Inflammatory macrophage treated with lipopolysaccharide for 4 hours (primary cell): ENCODE data around the gene TARS2.

Source experiments
- DNase-seq: peaks from one replicate; pipeline ENCODE4 v3.0.0-alpha.2; 2020

Gene TARS2, protein sequence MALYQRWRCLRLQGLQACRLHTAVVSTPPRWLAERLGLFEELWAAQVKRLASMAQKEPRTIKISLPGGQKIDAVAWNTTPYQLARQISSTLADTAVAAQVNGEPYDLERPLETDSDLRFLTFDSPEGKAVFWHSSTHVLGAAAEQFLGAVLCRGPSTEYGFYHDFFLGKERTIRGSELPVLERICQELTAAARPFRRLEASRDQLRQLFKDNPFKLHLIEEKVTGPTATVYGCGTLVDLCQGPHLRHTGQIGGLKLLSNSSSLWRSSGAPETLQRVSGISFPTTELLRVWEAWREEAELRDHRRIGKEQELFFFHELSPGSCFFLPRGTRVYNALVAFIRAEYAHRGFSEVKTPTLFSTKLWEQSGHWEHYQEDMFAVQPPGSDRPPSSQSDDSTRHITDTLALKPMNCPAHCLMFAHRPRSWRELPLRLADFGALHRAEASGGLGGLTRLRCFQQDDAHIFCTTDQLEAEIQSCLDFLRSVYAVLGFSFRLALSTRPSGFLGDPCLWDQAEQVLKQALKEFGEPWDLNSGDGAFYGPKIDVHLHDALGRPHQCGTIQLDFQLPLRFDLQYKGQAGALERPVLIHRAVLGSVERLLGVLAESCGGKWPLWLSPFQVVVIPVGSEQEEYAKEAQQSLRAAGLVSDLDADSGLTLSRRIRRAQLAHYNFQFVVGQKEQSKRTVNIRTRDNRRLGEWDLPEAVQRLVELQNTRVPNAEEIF

DNA sequence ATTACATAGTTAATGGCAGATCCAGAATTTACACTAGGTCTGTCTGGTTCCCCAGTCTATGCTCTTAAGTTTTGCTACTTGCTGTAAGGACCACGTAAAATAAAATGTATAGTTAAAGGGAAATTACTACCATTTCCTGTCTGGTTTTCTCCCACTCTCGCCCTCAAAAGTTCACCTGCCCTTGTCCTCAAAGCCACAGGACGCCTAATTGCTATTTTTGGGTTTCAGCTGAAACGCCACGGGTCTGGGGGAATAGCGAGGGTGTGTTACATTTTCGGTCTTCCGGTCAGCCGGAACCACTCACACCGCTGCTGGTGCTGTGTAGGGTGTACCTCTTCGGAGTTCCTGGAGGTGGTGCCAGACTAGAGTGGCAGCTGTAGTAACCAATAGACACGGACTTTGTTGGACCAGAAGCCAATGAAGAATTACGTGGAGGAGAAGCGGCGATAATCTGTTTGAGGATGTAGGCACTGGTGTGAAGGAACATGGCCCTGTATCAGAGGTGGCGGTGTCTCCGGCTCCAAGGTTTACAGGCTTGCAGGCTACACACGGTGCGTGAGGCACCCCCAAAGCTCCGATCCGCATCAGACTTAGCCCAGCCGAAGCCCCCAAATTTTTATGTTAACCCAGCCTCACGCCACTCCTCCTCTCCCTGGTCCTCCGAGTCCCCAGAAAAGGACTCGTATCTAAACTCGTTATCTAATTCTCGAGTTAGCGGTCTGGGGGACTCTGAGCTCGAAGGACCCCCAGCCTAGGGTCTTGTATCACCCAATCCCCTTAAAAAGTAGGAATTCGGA lies at the start of gene TARS2:
TARS2 (plus strand) TSS at position 454 of the 797 bp plus-strand sequence; CDS start at position 486, 32 bp downstream.
- peak; percentile 99 for DNase-seq

GRCh38 chr1:150441121-150441520 lies 46.1 kb upstream of the TARS2 start:
- DNase-seq = no peak

DNA sequence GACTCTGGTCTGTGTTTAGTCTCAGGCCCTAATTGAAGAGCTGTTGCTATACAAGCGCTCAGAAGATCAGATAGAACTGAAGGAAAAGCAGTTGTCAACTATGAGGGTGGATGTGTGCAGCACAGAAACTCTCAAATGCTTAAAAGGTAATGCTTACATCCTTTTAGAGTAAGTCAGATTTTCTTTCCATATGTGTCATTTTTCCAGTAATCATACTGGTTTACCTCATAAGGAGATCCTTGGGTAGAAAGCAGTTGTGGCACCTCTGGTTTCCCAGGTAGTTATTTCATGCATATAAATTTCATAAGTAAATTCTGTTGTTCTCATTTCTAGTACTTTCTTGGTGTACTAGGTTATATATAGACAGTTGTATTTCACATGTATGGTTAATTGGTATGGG lies 43.0 kb upstream of the TARS2 start:
- no peak for DNase-seq

- DNase-seq = no peak
Measured at GRCh38 chr1:150456146-150456647, 31.0 kb upstream of the TARS2 start.

- DNase-seq = peak; percentile 63
Measured at GRCh38 chr1:150464422-150464826, 22.8 kb upstream of the TARS2 start.

DNA sequence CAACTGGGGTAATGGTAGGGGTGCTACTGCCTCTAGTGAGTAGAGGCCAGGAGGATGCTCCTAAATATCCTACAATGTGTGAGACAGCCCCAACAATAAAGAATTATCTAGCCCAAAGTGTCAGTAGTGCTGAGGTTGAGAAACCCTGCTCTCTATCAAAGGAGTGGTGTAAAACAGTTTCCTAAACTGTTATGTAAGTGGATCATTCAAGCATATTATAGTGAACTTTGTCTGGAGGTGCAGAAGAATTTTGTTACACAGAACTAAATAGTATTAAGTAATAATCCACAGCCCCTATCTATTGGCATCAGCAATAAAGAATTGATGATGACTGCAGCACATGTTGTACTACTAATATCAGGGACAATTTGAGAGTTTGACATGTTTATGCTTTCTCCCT lies 20.3 kb upstream of the TARS2 start:
- no peak for DNase-seq

DNA sequence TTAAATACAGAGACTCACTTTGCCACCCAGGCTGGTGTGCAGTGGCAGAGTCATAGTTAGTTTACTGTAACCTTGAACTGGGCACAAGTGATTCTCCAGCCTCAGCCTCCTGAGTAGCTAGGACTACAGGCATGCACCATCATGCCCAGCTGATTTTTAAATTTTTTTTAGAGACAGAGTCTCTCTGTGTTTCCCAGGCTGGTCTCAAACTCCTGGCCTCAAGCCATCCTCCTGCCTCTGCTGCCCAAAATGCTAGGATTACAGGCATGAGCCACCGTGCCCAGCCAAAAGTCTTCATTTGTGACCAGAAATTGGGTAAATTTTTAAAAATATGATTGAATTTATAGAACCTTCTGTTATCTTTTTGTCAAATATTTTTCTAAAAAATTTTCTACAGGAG lies 17.9 kb upstream of the TARS2 start:
- DNase-seq = no peak

GRCh38 chr1:150472601-150473200 lies 14.5 kb upstream of the TARS2 start:
- DNase-seq = no peak

- DNase-seq = no peak
Measured at GRCh38 chr1:150473659-150474058, 13.6 kb upstream of the TARS2 start.

DNA sequence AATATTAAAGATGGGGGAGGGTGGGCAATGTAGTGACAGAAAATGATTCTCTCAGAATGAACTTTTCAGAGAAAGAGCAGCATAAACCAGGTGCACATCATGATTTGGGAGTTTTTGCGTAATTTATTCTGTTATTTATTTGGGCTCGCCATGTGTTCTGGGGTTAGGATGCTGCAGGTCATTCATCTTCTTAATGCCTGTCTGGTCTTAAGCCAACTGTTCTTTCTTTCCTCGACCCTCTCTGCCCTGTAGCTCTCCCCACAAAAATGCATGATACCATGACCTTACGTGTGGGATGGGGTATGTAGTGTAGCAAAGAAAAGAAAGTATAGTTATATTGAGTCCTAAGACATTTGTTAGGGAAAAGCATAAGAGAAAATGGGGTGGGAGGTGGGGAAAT lies 12.3 kb upstream of the TARS2 start:
- no peak for DNase-seq

GRCh38 chr1:150476754-150477153 lies 10.5 kb upstream of the TARS2 start:
- DNase-seq = no peak

- DNase-seq = no peak
Measured at GRCh38 chr1:150477320-150477719, 9.9 kb upstream of the TARS2 start.

DNA sequence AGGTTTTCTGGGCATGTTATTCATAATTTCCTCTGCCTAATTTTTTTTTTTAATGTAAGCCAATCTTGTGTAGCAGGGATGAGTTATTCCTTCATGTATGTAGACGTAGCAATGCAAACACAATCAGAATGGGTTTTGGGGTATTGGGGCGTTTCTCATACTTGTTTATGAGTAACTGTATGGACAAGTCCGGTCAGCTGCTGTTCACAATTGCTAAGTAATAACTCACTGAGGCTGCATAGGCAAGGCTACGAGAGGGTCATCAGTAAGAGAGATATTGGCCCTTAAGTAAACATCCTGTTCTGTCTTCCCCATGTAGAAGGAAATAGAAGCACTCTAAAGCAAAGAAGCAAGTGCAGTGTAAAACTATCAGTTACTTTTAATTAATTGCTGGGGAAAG lies 9.5 kb upstream of the TARS2 start:
- DNase-seq = no peak

DNA sequence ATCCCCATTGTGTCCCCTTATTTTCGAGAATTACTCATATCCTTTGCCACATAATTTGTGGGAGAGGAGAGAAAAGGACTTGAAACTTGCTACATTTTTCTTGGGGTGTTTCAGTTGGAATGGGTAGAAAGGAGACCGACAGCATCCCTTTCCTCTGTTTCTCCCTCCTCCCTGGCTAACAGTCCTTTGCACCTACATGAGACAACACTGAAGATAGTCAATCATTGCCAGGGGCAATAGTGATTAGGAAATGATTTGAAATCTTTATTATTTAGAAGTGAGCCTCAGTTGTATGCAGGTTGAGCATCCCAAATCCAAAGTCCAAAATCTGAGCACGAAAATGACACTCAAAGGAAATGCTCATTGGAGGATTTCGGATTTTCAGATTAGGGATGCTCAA lies 7.8 kb upstream of the TARS2 start:
- no peak for DNase-seq

GRCh38 chr1:150479927-150480352 lies 7.3 kb upstream of the TARS2 start:
- no peak for DNase-seq

DNA sequence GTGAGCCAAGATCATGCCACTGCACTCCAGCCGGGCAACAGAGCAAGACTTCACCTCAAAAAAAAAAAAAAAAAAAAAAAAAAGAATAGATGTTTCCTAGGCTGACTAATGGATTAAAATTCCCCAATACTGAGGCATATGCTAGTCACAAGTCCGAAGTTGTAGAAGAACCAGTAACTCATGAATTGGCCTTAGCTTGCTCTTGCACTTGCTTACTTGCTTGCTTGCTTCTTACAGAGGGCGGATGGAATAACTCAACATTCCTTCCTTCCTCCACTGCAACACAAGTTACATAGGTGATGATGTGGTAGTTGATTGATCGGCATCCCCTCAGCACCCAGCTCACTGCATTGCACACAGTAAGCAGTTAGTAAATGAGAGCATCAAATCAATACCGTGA lies 2.8 kb upstream of the TARS2 start:
- DNase-seq = no peak

DNA sequence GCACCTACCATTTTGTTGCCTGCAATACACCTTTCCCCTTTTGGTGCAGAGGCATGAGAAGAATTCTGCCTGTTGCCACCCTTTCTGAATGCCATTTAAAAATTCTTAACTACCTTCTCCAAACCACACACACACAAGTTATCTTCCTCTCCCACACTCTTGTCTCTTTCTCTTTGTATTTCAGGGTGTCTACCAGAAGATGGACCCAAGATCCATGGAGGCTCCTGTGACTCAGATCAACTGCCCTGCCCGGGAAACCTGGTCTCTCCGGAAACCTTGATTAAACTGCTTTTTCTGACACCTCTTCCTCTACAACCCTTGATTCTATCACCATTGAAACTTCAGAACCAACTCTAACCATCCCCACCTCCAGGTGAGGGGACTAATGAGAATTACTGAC lies 2.4 kb upstream of the TARS2 start:
- no peak for DNase-seq

- DNase-seq = no peak
Measured at GRCh38 chr1:150487763-150488115, 520 bp downstream of the TARS2 start.

GRCh38 chr1:150493175-150493574 lies 6.0 kb downstream of the TARS2 start:
- DNase-seq = no peak

GRCh38 chr1:150498342-150498741 lies 11.1 kb downstream of the TARS2 start:
- DNase-seq = no peak

DNA sequence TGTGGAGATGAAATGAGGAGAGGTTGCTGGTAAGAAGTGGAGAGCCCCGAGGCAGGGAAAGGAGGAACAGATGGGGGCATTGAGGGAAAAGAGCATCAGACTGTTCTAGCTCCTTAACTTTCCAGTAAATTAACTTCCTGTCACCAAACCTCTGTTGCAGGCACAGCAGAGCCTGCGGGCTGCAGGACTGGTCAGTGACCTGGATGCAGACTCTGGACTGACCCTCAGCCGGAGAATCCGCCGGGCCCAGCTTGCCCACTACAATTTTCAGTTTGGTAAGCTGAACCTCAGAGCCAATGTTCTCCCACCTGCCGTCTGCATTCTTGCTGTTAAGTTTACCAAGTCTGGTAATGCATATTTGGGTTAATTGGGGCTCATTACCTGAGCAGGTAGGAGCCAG lies 18.2 kb downstream of the TARS2 start:
- DNase-seq = no peak

DNA sequence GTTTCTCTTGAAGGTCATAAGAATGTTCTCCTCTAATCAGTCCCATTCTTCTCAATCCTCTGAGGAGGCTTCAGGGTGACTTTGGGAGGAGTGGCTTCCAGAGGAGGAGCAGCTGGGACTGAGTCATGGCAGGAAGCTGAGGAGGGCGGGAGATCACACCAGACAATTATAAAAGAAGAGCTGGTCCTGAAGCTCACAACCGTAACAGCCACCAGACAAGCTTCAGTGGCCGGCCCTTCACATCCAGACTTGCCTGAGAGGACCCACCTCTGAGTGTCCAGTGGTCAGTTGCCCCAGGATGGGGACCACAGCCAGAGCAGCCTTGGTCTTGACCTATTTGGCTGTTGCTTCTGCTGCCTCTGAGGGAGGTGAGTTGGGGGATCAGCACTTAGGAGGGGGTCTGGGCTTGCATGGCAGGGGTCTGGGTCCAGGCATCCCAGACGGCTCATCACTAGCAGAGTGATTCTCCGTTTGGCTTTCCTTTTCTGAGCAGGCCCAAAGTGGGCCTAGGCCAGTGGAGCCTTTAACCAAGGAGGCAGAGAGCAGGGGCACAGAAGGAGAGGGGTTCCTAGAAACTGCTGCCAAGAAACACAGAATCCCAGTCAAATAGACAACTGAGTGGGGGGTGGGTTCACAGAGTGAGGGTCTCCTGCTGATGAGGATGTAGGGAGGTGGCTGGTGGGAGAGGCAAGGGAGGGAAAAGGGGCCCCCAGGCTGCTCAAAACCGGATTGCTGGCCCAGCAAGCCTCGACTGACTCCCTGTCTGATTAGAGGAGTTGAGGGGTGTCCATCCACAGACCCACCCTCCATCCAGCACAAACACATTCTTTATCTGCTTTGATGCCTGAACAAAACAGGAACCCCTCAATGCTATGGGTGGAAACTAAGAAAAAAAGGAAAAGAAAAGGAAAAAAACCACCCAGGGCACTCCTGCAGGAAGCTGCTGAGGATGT lies 21.0 kb downstream of the TARS2 start, which contains the start of gene ECM1:
ECM1 (plus strand) TSS at position 198 of the 953 bp plus-strand sequence; CDS start at position 299, 101 bp downstream.
- peak; percentile 73 for DNase-seq
